ENCODE measurements around the gene CISD2.
"Not testable (repeated sequence)": the region's sequence is repeated elsewhere in the genome, so short reads cannot be mapped to it uniquely, and the experiment has no call there.

Gene CISD2

DNA sequence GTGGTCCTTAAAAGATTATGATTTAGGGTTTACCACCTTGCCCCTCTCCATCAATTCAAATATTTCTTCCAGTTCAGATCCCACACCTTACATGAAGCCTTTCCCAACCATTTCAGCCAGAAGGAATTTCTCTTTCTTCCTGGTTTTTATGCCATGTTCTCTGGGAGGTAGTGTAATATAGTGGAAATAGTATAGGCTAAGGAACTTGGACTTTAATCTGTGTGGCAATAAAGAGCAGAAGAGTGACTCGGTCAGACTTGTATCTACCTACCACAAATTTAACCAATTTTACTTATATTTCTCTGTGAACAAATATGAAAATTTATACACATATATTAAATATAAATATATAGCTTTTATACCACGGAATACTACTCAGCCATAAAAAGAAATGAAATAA, 18.4 kb upstream of the CISD2 start:
- DNase-seq, result no peak

DNA sequence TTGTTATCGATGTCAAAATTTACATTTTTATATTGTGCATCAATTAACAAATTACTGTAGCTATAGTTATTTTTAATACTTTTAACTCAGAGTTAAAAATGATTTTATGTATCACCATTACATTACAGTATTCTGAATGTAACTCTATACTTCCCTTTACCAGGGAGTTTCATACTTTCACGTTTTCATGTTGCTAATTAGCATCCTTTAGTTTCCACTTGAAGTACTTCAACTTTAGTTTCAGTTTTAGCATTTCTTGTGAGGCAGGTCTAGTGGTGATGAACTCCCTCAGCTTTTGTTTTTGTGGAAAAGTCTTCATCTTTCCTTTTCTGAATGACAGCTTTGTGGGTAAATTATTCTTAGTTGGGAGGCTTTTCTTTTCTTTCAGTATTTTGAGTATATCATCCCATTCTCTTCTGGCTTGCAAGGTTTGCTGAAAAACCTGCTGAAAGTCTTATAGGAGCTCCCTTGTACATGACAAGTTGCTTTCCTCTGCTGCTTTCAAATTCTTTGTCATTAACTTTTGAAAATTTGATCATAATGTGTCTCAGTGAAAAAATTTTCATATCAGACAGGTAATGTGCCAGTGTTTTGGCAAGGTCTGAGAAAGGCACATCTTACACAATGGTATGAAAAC, 9.8 kb upstream of the CISD2 start:
- DNase-seq, result no peak

DNA sequence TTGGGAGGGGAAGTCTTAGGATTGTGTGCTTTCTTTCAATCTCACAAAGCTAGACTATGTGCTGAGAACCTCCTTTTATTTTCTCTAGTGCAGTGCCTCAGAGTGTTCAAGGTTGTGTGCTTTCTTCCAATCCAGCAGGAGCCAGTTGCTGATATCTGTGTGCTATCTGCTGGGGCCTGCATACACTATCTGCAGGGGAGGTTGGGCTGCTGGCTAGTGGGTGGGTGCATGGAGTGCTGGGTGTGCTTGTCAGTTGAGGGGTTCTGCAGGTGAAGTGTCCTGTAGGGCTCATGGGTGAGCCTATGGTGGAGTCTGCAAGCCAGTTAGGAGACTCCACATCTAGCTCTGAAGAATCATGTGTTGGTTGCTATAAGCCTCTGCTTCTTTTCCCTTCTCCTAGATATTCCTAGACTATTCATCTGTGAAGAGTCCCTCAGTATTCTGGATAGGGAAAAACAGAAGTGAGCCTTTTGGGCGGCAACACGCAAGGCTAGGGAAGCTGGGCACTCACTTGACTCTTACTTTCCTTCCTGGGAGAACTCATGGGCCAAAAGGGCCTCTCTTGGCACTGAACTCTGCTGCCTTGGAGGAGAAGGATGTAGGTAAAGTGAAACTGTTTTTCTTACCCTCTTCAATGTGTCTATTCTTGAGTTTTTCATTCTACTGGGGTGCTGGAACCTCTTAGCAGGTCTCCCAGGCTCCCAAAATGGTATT, 8.0 kb upstream of the CISD2 start:
- DNase-seq, result no peak

DNA sequence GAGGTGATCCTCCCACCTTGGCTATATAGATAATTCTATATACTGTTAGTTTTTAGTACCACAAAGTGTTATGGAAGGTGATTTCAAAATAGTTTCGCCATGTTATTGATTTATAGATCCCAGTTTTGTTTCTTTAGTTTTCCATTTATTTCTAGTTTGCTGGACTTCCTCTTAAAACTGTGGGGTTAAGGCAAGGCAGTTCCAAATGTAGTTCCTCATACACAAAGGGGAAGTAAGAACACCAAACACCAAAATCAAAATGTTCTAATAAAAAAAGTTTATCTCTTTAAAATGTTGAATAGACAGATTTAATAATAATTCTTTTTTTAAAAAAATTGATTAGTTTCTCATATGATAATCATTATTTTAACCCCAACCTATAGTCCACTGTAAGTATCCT, 6.8 kb upstream of the CISD2 start:
- no peak for DNase-seq

DNA sequence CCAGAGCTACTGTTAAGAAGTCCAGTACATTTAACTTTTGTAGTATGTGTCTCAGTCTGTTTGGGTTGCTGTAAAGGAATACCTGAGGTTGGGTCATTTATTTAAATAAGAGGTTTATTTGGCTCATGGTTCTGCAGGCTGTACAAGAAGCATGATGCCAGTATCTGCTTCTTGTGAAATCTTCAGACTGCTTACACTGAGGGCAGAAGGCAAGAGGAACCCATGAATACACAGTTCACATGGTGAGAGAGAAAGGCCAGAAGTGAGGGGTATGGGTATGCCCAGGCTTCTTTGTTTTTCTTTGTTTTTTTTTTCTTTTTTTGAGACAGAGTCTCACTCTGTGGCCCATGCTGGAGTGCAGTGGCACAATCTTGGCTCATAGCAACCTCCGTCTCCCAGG, 6.0 kb upstream of the CISD2 start:
- no peak for DNase-seq

- DNase-seq, result not testable (repeated sequence)
Measured at GRCh38 chr4:102865327-102865726, 3.5 kb upstream of the CISD2 start.

- no peak for DNase-seq
Measured at GRCh38 chr4:102867278-102868152, 1.3 kb upstream of the CISD2 start.

- DNase-seq, result no peak
Measured at GRCh38 chr4:102868153-102868780, 525 bp upstream of the CISD2 start.

GRCh38 chr4:102869569-102870197, 891 bp downstream of the CISD2 start:
- peak; percentile 66 for DNase-seq

DNA sequence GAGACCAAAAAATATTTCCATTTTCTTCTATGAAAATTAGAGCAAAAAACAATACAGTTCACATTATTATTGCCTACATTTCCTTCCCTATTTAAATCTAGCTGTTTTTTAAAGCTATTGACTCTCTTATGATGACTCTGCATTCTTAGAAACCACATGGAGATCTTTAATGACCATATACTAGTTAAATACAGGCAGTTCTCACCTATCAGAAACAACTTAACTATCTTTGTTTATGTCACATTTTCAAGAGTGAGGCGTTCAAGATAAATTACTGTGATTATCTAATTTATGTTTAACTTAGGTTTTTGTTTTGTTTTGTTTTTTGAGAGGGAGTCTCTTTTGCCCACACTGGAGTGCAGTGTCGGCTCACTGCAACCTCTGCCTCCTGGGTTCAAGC, 3.0 kb downstream of the CISD2 start:
- no peak for DNase-seq

DNA sequence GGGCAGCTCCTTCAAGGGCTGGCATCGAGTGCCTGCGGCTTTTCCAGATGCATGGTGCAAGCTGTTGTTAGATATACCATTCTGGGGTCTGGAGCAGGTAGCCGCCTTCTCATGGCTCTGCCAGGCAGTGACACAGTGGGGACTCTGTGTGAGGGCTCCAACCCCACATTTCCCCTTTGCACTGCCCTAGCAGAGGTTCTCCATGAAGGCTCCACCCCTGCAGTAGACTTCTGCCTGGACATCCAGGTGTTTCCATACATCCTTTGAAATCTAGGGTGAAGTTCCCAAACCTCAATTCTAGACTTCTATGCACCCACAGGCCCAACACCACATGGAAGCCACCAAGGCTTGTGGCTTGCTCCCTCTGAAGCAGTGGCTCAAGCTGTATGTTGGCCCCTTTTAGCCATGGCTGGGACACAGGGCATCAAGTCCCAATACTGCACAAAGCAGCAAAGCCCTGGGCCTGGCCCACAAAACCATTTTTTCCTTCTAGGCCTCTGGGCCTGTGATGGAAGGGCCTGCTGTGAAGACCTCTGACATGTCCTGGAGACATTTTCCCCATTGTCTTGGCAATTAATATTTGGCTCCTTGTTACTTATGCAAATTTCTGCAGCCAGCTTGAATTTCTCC, 8.8 kb downstream of the CISD2 start:
- DNase-seq, result not testable (repeated sequence)

DNA sequence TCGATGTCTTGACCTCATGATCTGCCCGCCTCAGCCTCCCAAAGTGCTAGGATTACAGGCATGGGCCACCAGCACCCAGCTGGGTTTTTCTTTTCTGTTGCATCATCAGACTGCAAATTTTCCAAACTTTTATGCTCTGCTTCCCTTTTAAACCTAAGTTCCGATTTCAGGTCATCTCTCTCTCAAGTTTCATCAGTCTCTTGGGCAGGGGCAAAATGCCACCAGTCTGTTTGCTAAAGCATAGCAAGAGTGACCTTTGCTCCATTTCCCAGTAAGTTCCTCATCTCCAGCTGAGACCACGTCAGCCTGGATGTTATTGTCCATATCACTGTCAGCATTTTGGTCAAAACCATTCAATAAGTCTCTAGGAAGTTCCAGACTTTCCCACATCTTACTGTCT, 9.6 kb downstream of the CISD2 start:
- DNase-seq, result not testable (repeated sequence)

DNA sequence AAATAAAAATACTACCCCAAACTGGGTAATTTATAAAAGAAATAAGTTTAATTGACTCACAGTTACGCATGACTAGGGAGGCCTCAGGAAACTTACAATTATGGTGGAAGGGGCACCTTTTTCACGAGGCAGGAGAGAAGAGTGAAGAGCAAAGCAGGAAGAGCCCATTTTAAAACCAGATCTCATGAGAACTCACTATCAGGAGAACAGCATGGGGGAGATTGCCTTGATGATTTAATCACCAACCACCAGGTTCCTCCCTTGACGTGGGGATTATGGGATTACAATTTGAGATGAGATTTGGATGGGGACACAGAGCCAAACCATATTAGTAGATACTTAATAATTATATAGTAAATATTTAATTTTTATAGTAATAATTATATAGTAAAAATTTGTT, 10.1 kb downstream of the CISD2 start:
- no peak for DNase-seq

GRCh38 chr4:102881343-102881742, 12.6 kb downstream of the CISD2 start:
- no peak for DNase-seq

DNA sequence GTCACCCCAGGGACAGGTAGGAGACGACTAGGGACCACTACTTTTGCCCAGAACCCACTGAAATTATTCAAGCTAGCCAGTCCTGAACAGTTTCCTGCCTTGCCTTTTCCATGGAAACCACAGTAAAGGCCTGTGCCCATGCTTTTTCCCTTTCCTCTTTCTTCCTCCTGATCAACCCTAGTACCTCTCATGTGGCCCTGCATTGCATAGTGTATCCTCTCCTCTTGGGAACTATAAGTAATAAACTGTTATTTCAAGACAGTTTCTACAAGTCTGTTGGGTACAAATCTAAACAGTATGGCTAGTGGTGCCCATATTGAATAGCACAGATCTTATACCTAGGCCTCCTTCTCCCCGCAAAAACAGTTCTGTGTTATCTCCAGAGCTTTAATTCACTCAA, 14.5 kb downstream of the CISD2 start:
- DNase-seq, result no peak

- not testable (repeated sequence) for DNase-seq
Measured at GRCh38 chr4:102888570-102888969, 19.8 kb downstream of the CISD2 start.

- not testable (repeated sequence) for DNase-seq
Measured at GRCh38 chr4:102889866-102890265, 21.1 kb downstream of the CISD2 start.

GRCh38 chr4:102896547-102896946, 27.8 kb downstream of the CISD2 start:
- not testable (repeated sequence) for DNase-seq

DNA sequence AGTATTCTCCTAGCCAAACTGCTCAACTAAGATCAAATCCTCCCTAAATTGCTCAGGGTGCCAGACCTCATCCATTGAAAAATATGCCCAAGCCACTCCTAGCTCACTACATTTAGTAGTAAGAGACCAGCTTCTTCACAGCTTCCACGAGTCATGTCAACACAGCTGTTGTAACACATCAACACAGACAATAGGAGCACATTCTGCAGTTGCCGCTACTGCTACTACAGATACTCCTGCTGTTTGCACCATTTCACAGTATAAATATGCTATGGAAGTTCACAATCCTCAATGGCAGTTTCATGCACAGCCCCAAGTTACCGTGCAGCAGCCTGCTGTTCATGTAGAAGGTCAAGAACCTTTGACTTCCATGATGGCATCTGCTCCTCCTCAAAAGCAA, 28.8 kb downstream of the CISD2 start:
- not testable (repeated sequence) for DNase-seq

GRCh38 chr4:102901804-102902203, 33.0 kb downstream of the CISD2 start:
- no peak for DNase-seq

DNA sequence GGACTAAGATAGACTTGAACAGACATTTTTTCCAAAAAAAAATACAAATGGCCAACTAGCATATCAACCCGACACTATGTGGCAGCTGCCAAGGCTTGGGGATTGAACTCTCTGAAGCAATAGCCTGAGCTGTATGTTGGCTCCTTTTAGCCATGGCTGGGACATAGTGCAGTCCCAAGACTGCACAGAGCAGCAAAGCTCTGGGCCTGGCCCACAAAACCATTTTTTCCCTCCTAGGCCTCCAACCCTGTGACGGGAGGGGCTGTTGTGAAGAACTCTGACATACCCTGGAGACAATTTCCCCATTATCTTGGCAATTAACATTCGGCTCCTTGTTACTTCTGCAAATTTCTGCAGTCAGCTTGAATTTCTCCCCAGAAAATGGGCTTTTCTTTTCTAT, 50.1 kb downstream of the CISD2 start:
- no peak for DNase-seq

GRCh38 chr4:102919697-102920096, 50.9 kb downstream of the CISD2 start:
- DNase-seq, result not testable (repeated sequence)

Measured in activated CD8-positive, alpha-beta memory T cell treated with anti-CD3 and anti-CD28 coated beads, Interleukin-2, amount 50 U/mL, for 4 hours (primary cell).